HepG2 (cell line): ENCODE measurements around the gene USF1. TPM values are rescaled to one million over a fixed set of nuclear protein-coding genes. Genes with fewer than 3 reads are reported as not detected.

Experiments used
- ATAC-seq: fragments of 200-7000 bp; cut with Tn5 transposase; 3 replicates; pipeline ENCODE4 v1.9.1; 2020; ENCODE audit warnings: mild to moderate bottlenecking, moderate library complexity
- BruUV-seq: library from RNA; stranded (reverse); fragments of 400-500 nt; replicated peaks from 2 replicates; lab custom pipeline; 2021; lab: Mats Ljungman, UMichigan
- CTCF ChIA-PET: fragments of 300-600 bp; formaldehyde crosslinking; extraction: SDS; loops from one replicate; lab custom pipeline; 2021; ENCODE audit warnings: low total read pairs, inconsistent platforms, low intra/inter-chr PET ratio; lab: Yijun Ruan, JAX
- POLR2A ChIA-PET: fragments of 350-600 bp; sonication (Branson Sonifier 250); formaldehyde crosslinking; loops from one replicate; lab custom pipeline; 2020; ENCODE audit warnings: antibody characterized with exemption, inconsistent platforms; lab: Yijun Ruan, JAX
- DNase-seq: peaks from one replicate; pipeline ENCODE4 v3.0.0-alpha.2; 2015; ENCODE audit warnings: low spot score
- FAIRE-seq: peaks from 3 replicates; lab custom pipeline; 2011; peaks lifted over from hg19 to GRCh38; lab: Jason Lieb, UNC
- H2AFZ ChIP-seq: one replicate; pipeline ENCODE4 v1.6.1; 2011; ENCODE audit warnings: low read length, inconsistent platforms
- H3K27ac ChIP-seq: fragments of 300-600 bp; 3 replicates; pipeline ENCODE4 v1.8.0; 2011; ENCODE audit warnings: mixed run types, mild to moderate bottlenecking, mixed read lengths, low read length, inconsistent platforms; ENCODE audit not compliant: insufficient read depth; ENCODE audit errors: extremely low read length
- H3K27me3 ChIP-seq, 2 experiments: fragments of 200-600 bp in 1 of 2; 2 replicates in 1 of 2; 3 replicates in 1 of 2; pipeline versions ENCODE4 v1.6.0 to v1.8.0; 2011; ENCODE audit warnings: low read length in 2 of 2, mild to moderate bottlenecking in 2 of 2, moderate library complexity in 2 of 2, inconsistent platforms in 1 of 2; ENCODE audit not compliant: insufficient read depth in 2 of 2, control insufficient read depth in 1 of 2
- H3K36me3 ChIP-seq, 2 experiments: fragments of 200-600 bp in 1 of 2; replicated peaks in 1 of 2; 2 replicates in 1 of 2; 3 replicates in 1 of 2; pipeline versions ENCODE4 v1.5.1 to v1.8.0; 2011; ENCODE audit warnings: low read length in 2 of 2, inconsistent platforms in 1 of 2; ENCODE audit not compliant: insufficient read depth in 2 of 2, control insufficient read depth in 1 of 2
- H3K4me1 ChIP-seq: 2 replicates; pipeline ENCODE4 v1.5.1; 2012; ENCODE audit warnings: low read length, inconsistent platforms; ENCODE audit not compliant: insufficient read depth
- H3K4me2 ChIP-seq: 2 replicates; pipeline ENCODE4 v1.6.0; 2011; ENCODE audit warnings: low read depth, low read length, inconsistent platforms
- H3K4me3 ChIP-seq, 3 experiments: fragments of 200-600 bp in 1 of 3; sonication (generic), shearing (Covaris generic) in 1 of 3; replicated peaks in 1 of 3; 2 replicates each; pipeline ENCODE4 v1.5.1; 2011 to 2016; ENCODE audit warnings: low read length in 3 of 3, inconsistent platforms in 2 of 3, low read depth in 2 of 3, mild to moderate bottlenecking in 2 of 3, control low read depth in 1 of 3, mixed read lengths in 1 of 3; ENCODE audit not compliant: insufficient read depth in 1 of 3
- H3K79me2 ChIP-seq: one replicate; pipeline ENCODE4 v1.6.1; 2011; ENCODE audit warnings: low read length, inconsistent platforms; ENCODE audit not compliant: insufficient read depth
- H3K9ac ChIP-seq: 2 replicates; pipeline ENCODE4 v1.6.0; 2011; ENCODE audit warnings: mild to moderate bottlenecking, low read depth, low read length, inconsistent platforms; ENCODE audit not compliant: insufficient read depth
- H3K9me3 ChIP-seq: 2 replicates; pipeline ENCODE4 v1.5.1; 2012; ENCODE audit warnings: mild to moderate bottlenecking, low read length
- H4K20me1 ChIP-seq: 2 replicates; pipeline ENCODE4 v1.6.0; 2011; ENCODE audit warnings: inconsistent platforms, mild to moderate bottlenecking, low read length, moderate library complexity; ENCODE audit not compliant: insufficient read depth
- HNF4A ChIP-seq: sonication (generic); formaldehyde crosslinking; IDR thresholded peaks from 2 replicates; pipeline ENCODE4 v1.4.0; 2020; ENCODE audit warnings: missing genetic modification reagents
- KAT2B ChIP-seq: fragments of 150-350 bp; IDR thresholded peaks from 2 replicates; pipeline ENCODE4 v1.6.1; 2014; ENCODE audit warnings: low read depth, low read length, borderline replicate concordance
- NCOR1 ChIP-seq: fragments of 200-600 bp; sonication (generic); IDR thresholded peaks from 2 replicates; pipeline ENCODE4 v1.7.0; 2017; ENCODE audit warnings: antibody characterized with exemption, low read length, borderline replicate concordance
- NR2C2 ChIP-seq: sonication (generic); formaldehyde crosslinking; IDR thresholded peaks from 2 replicates; pipeline ENCODE4 v1.4.0; 2020; ENCODE audit warnings: missing genetic modification reagents, mild to moderate bottlenecking, moderate library complexity, borderline replicate concordance
- NR2F1 ChIP-seq, 2 experiments: fragments of 450-650 bp in 1 of 2; formaldehyde crosslinking in 1 of 2; IDR thresholded peaks; 2 replicates each; pipeline versions ENCODE4 v1.5.0 to v1.6.1; 2016 to 2020; ENCODE audit warnings: mild to moderate bottlenecking in 1 of 2, missing compliant biosample characterization in 1 of 2, missing genetic modification reagents in 1 of 2, moderate library complexity in 1 of 2
- NR2F2 ChIP-seq: IDR thresholded peaks from 2 replicates; pipeline ENCODE4 v1.6.1; 2012; ENCODE audit warnings: low read depth, inconsistent platforms, borderline replicate concordance
- NR2F6 ChIP-seq, 2 experiments: IDR thresholded peaks; 2 replicates each; pipeline ENCODE4 v1.6.1; 2016; ENCODE audit warnings: antibody characterized with exemption in 1 of 2, mild to moderate bottlenecking in 1 of 2
- RARA ChIP-seq: IDR thresholded peaks from 2 replicates; pipeline ENCODE4 v1.6.1; 2016; ENCODE audit warnings: missing genetic modification reagents, missing compliant biosample characterization
- ZFY ChIP-seq: sonication (generic); formaldehyde crosslinking; IDR thresholded peaks from 2 replicates; pipeline ENCODE4 v1.4.0; 2020; ENCODE audit warnings: missing genetic modification reagents
- WGBS: methylation state at CpG from one replicate; pipeline ENCODE4 v1.1.6; 2017; ENCODE audit warnings: low lambda C conversion rate; 5-methylcytosine and 5-hydroxymethylcytosine counted together
- in situ Hi-C: cut with HindIII; loops from 2 replicates; pipeline ENCODE4 v1.10.0; 2017; ENCODE audit warnings: low pct_unique_long_range_greater_than_20kb; ENCODE audit not compliant: extremely low pct_ligation_motif_present
- intact Hi-C: fragments of 100-400 bp; cut with micrococcal nuclease; formaldehyde crosslinking; loops from one replicate; pipeline ENCODE4 v1.10.0; 2022; ENCODE audit not compliant: unreplicated experiment
- polyA plus RNA-seq, 8 experiments: library from polyadenylated mRNA; depleted of rRNA in 3 of 8; stranded (reverse) in 7 of 8; unstranded in 1 of 8; fragments of >200 nt; fragmentation: Illumina TruSeq in 4 of 8; extraction: Trizol in 4 of 8; gene quantifications; 2 replicates each; pipeline versions ENCODE4 v1.2.1 to v1.2.3, GENCODE V29; 2011 to 2016; ENCODE audit warnings: low read depth in 4 of 8, missing spikeins in 1 of 8, mixed read lengths in 1 of 8; ENCODE audit not compliant: insufficient read depth in 1 of 8
- total RNA-seq, 5 experiments: library from RNA; depleted of rRNA; stranded (reverse); fragments of >200 nt; fragmentation: Illumina TruSeq; extraction: Trizol; gene quantifications; 2 replicates each; pipeline ENCODE4 v1.2.3, GENCODE V29; 2016; ENCODE audit warnings: low read depth in 1 of 5
- TF ChIP-seq, protein P1 (sequence below): sonication (generic); formaldehyde crosslinking; IDR thresholded peaks from 2 replicates; pipeline ENCODE4 v1.5.0; 2020; ENCODE audit warnings: missing genetic modification reagents
- TF ChIP-seq, protein P2 (sequence below): sonication (generic); formaldehyde crosslinking; IDR thresholded peaks from 2 replicates; pipeline ENCODE4 v1.4.0; 2020; ENCODE audit warnings: missing genetic modification reagents

Gene USF1
- total and polyA plus RNA-seq, 2 of the 13 experiments (the other 11 are each of a cell fraction or from before 2014, with no cell fraction given): 26.9 to 39.4 TPM

DNA sequence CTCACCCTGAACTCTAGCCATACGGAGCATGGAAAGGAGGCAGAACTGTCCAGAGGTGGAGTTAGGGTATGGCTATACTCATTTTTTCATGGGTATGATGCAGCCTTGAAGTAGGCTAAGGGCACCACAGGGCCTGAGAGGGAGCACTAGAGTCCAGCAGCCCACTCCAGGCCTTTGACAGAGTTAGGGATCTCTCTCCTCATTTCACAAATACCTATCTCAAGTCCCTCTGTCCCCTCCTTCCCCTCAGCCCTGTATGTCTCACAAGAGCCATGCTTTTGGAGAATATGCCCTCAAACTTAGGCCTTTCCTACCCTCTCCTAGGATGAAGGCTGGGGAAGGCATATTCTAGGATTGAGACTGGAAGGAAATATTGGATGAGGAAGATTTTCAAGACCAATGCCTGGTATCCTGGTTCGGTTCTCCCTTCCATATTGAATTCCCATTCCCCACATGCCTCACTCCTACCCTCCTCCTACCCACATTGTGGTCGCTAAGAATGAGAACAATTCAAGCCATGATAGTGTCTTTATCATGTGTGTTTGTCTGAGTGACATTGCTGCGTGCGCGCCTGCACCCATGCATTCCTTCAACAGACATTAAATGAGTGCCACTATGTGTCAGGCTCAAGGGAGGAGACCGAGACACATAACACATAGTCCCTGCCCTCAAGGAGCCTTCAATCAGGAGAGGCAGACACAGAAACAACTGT, 46.2 kb upstream of the USF1 start (continued):
- TF ChIP-seq, protein P1, sequence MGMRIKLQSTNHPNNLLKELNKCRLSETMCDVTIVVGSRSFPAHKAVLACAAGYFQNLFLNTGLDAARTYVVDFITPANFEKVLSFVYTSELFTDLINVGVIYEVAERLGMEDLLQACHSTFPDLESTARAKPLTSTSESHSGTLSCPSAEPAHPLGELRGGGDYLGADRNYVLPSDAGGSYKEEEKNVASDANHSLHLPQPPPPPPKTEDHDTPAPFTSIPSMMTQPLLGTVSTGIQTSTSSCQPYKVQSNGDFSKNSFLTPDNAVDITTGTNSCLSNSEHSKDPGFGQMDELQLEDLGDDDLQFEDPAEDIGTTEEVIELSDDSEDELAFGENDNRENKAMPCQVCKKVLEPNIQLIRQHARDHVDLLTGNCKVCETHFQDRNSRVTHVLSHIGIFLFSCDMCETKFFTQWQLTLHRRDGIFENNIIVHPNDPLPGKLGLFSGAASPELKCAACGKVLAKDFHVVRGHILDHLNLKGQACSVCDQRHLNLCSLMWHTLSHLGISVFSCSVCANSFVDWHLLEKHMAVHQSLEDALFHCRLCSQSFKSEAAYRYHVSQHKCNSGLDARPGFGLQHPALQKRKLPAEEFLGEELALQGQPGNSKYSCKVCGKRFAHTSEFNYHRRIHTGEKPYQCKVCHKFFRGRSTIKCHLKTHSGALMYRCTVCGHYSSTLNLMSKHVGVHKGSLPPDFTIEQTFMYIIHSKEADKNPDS (CRISPR knock-in tag): no peak

DNA sequence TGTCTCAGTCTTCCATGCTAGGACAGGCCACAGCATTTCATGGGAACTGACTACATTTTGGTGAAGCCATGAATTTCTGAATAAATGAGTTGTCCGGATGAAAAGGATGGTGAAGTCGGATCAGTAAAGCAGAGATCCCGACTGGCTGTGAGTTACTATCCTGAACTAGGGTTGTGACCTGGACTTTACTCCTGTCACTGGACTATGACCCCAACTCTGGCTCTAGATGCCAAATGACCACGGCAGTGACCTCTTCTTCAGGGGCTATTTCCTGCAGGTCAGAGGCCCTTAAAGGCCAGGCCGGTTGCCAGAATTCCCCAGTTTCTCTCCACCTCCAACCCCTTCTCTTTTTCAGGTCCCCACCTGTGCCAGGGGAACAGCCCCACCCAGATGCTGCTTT, 45.3 kb upstream of the USF1 start:
- ATAC-seq (no peak), DNase-seq (no peak), FAIRE-seq (no peak)
- Histone ChIP-seq H3K27ac (no peak overlapping the region), H3K27me3 (peaks cover 3 to 38% of the 10 kb centered on the region in 2 experiments; a peak in 3 of 5 replicates), H3K36me3 (no peaks in the 10 kb centered on the region), H2AFZ (no peak overlapping the region), H4K20me1 (no peaks in the 10 kb centered on the region), H3K9ac (no peak overlapping the region), H3K9me3 (no peaks in the 10 kb centered on the region), H3K4me3 (no peak overlapping the region), H3K4me2 (no peak overlapping the region), H3K4me1 (peaks cover 16% of the 10 kb centered on the region), H3K79me2 (no peaks in the 10 kb centered on the region)
- intact Hi-C loops: no loop called here
- POLR2A ChIA-PET: no interaction called here
- CTCF ChIA-PET: no interaction called here
- WGBS: 4% methylated on average over 4 of the region's 5 CpGs
- no TSS peak for BruUV-seq
- TF ChIP-seq ZFY (CRISPR knock-in tag) (no peak), HNF4A (CRISPR knock-in tag) (peak; percentile 74), NR2C2 (CRISPR knock-in tag) (peak; percentile 60; the same call in 1 of the 2 replicates), RARA (CRISPR knock-in tag) (peak; percentile 75), NR2F1 (CRISPR knock-in tag; IDR thresholded peaks at IDR 0.05) (peak; percentile 47 to 61; a peak in 1 of 4 replicates), KAT2B (no peak), NCOR1 (peak; percentile 53), NR2F2 (peak; percentile 49; the same call in 1 of the 2 replicates), NR2F6 (IDR thresholded peaks at IDR 0.05) (peak; percentile 39; the same call in 1 of the 2 replicates), NR2F6 (CRISPR knock-in tag; IDR thresholded peaks at IDR 0.05) (peak; percentile 35; the same call in 1 of the 2 replicates)
- TF ChIP-seq, protein P2, sequence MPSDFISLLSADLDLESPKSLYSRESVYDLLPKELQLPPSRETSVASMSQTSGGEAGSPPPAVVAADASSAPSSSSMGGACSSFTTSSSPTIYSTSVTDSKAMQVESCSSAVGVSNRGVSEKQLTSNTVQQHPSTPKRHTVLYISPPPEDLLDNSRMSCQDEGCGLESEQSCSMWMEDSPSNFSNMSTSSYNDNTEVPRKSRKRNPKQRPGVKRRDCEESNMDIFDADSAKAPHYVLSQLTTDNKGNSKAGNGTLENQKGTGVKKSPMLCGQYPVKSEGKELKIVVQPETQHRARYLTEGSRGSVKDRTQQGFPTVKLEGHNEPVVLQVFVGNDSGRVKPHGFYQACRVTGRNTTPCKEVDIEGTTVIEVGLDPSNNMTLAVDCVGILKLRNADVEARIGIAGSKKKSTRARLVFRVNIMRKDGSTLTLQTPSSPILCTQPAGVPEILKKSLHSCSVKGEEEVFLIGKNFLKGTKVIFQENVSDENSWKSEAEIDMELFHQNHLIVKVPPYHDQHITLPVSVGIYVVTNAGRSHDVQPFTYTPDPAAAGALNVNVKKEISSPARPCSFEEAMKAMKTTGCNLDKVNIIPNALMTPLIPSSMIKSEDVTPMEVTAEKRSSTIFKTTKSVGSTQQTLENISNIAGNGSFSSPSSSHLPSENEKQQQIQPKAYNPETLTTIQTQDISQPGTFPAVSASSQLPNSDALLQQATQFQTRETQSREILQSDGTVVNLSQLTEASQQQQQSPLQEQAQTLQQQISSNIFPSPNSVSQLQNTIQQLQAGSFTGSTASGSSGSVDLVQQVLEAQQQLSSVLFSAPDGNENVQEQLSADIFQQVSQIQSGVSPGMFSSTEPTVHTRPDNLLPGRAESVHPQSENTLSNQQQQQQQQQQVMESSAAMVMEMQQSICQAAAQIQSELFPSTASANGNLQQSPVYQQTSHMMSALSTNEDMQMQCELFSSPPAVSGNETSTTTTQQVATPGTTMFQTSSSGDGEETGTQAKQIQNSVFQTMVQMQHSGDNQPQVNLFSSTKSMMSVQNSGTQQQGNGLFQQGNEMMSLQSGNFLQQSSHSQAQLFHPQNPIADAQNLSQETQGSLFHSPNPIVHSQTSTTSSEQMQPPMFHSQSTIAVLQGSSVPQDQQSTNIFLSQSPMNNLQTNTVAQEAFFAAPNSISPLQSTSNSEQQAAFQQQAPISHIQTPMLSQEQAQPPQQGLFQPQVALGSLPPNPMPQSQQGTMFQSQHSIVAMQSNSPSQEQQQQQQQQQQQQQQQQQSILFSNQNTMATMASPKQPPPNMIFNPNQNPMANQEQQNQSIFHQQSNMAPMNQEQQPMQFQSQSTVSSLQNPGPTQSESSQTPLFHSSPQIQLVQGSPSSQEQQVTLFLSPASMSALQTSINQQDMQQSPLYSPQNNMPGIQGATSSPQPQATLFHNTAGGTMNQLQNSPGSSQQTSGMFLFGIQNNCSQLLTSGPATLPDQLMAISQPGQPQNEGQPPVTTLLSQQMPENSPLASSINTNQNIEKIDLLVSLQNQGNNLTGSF (CRISPR knock-in tag): no peak
- in situ Hi-C loops: loop anchor here (10.0 kb wide), 1 partner anchor 96 kb away; no protein-coding TSS in a partner anchor
